ENCODE measurements around the gene HNRNPA0.
"Not testable (repeated sequence)": the region's sequence is repeated elsewhere in the genome, so short reads cannot be mapped to it uniquely, and the experiment has no call there.

- TF ChIP-seq POLR2AphosphoS5 (IDR thresholded peaks at IDR 0.05; ENCODE audit: borderline replicate concordance, low read depth, low read length); FOXP2 (optimal IDR thresholded peaks at IDR 0.05; ENCODE audit: control extremely low read depth, extremely low read length, insufficient read depth): not testable (repeated sequence)
Observed at GRCh38 chr5:137767937-137768336, 13.8 kb upstream of the HNRNPA0 start.

Measured in SK-N-MC (cell line).